Lower leg skin (tissue), 4 donors: ENCODE measurements around the gene THADA. TPM values are rescaled to one million over a fixed set of nuclear protein-coding genes. Genes with fewer than 3 reads are reported as not detected.

ENCODE experiments used
- DNase-seq, 2 donors: peaks; one replicate each; pipeline ENCODE4 v3.0.0-alpha.2; 2019; ENCODE audit warnings: low spot score in 2 of 2
- H3K4me3 ChIP-seq: fragments of 200-600 bp; sonication (generic); 2 replicates; pipeline ENCODE4 v1.5.1; 2017; ENCODE audit warnings: mild to moderate bottlenecking, low read depth; ENCODE audit not compliant: poor library complexity, severe bottlenecking
- CTCF ChIP-seq, 3 donors: fragments of 450-650 bp; IDR thresholded peaks; one replicate each; pipeline ENCODE4 v1.5.1; 2016; ENCODE audit warnings: antibody characterized with exemption in 3 of 3, mild to moderate bottlenecking in 3 of 3, moderate library complexity in 2 of 3
- POLR2A ChIP-seq, 2 donors: fragments of 450-650 bp; IDR thresholded peaks; one replicate each; pipeline ENCODE4 v1.6.1; 2016 to 2017; ENCODE audit warnings: antibody characterized with exemption in 2 of 2, mild to moderate bottlenecking in 1 of 2, moderate library complexity in 1 of 2
- WGBS, 2 donors: methylation state at CpG; one replicate each; pipeline ENCODE4 v1.1.5; 2018; 5-methylcytosine and 5-hydroxymethylcytosine counted together
- intact Hi-C: fragments of 100-400 bp; cut with DNase I; formaldehyde crosslinking; loops from one replicate; pipeline ENCODE4 v1.15.0; 2023; ENCODE audit warnings: low total_unique reads
- total RNA-seq, 4 donors: library from RNA; depleted of rRNA; stranded (reverse); fragments of >200 nt; gene quantifications; one replicate each; pipeline ENCODE4 v1.1.0, GENCODE V29; 2016

The THADA gene
- total RNA-seq, 4 donors from 2014 or later = 19.5 to 26.4 (median 22.2) TPM

- TF ChIP-seq CTCF (IDR thresholded peaks at IDR 0.05) (no peak), POLR2A (IDR thresholded peaks at IDR 0.05) (no peak)
- no peak for DNase-seq
- intact Hi-C loops = loop anchor here (2.0 kb wide), 1 partner anchor 137 kb away; no protein-coding TSS in a partner anchor
- 46 to 51% methylated on average over 11 of the region's 11 CpGs for WGBS, 2 donors
- H3K4me3 ChIP-seq = no peak overlapping the region
These were observed 378.3 kb downstream of the THADA start for GRCh38 chr2:43217228-43218154.

- intact Hi-C loops = loop anchor here (2.0 kb wide), 1 partner anchor 136 kb away; no protein-coding TSS in a partner anchor
- TF ChIP-seq POLR2A (IDR thresholded peaks at IDR 0.05) (no peak), CTCF (IDR thresholded peaks at IDR 0.05) (no peak)
- WGBS, 2 donors = 95 to 97% methylated on average over 8 of the region's 8 CpGs
- H3K4me3 ChIP-seq = no peak overlapping the region
- no peak for DNase-seq
These were observed 379.2 kb downstream of the THADA start for GRCh38 chr2:43216629-43217028.

- no peak for TF ChIP-seq CTCF (IDR thresholded peaks at IDR 0.05)
- no peak for TF ChIP-seq POLR2A (IDR thresholded peaks at IDR 0.05)
- intact Hi-C loops = loop anchor here (2.0 kb wide), 1 partner anchor 135 kb away; no protein-coding TSS in a partner anchor
- WGBS, 2 donors = 82 to 85% methylated on average over 6 of the region's 6 CpGs
- DNase-seq = no peak
- H3K4me3 ChIP-seq = no peak overlapping the region
These were observed 380.1 kb downstream of the THADA start for GRCh38 chr2:43215673-43216255.

GRCh38 chr2:43214253-43214652, 381.6 kb downstream of the THADA start:
- H3K4me3 ChIP-seq = no peak overlapping the region
- TF ChIP-seq POLR2A (IDR thresholded peaks at IDR 0.05) (no peak), CTCF (IDR thresholded peaks at IDR 0.05) (no peak)
- DNase-seq = no peak
- WGBS, 2 donors = 85 to 88% methylated on average over 5 of the region's 5 CpGs
- intact Hi-C loops = no loop called here

- DNase-seq = peak; percentile 60 to 90
- intact Hi-C loops = no loop called here
- no peak overlapping the region for H3K4me3 ChIP-seq
- no peak for TF ChIP-seq CTCF (IDR thresholded peaks at IDR 0.05)
- TF ChIP-seq POLR2A (IDR thresholded peaks at IDR 0.05) = no peak
- WGBS, 2 donors = 79 to 80% methylated on average over 3 of the region's 3 CpGs
These were observed 382.9 kb downstream of the THADA start for GRCh38 chr2:43212931-43213330.
